Ascending aorta (tissue), 2 donors: ENCODE results near the gene WDR33. TPM values are rescaled to one million over a fixed set of nuclear protein-coding genes. Genes with fewer than 3 reads are reported as not detected.

Experiments used
- DNase-seq, 2 donors: peaks; one replicate each; pipeline ENCODE4 v3.0.0-alpha.2; 2019; ENCODE audit warnings: low spot score in 2 of 2
- H3K27ac ChIP-seq, 2 donors: fragments of 200-600 bp; sonication (generic); one replicate each; pipeline ENCODE4 v1.5.1; 2016 to 2017; ENCODE audit warnings: mild to moderate bottlenecking in 1 of 2
- H3K27me3 ChIP-seq: fragments of 200-600 bp; sonication (generic); one replicate; pipeline ENCODE4 v1.5.1; 2017
- H3K36me3 ChIP-seq, 2 donors: fragments of 200-600 bp; sonication (generic); one replicate each; pipeline ENCODE4 v1.5.1; 2016
- H3K4me1 ChIP-seq, 2 donors: fragments of 200-600 bp; sonication (generic); one replicate each; pipeline ENCODE4 v1.5.1; 2016 to 2017; ENCODE audit warnings: mild to moderate bottlenecking in 1 of 2
- H3K4me3 ChIP-seq, 2 donors: fragments of 200-600 bp; sonication (generic); one replicate each; pipeline ENCODE4 v1.5.1; 2016 to 2017; ENCODE audit warnings: mild to moderate bottlenecking in 1 of 2
- H3K9me3 ChIP-seq, 2 donors: fragments of 200-600 bp; sonication (generic); one replicate each; pipeline ENCODE4 v1.5.1; 2016
- CTCF ChIP-seq, 3 experiments: fragments of 200-600 bp in 2 of 3; fragments of 450-650 bp in 1 of 3; sonication (generic) in 2 of 3; IDR thresholded peaks; one replicate each; pipeline ENCODE4 v1.5.1; 2016 to 2019; ENCODE audit warnings: antibody characterized with exemption in 3 of 3, mild to moderate bottlenecking in 1 of 3, moderate library complexity in 1 of 3
- intact Hi-C: fragments of 100-400 bp; cut with DNase I; formaldehyde crosslinking; loops from one replicate; pipeline ENCODE4 v1.15.1; 2023
- total RNA-seq: library from RNA; depleted of rRNA; stranded (reverse); fragments of >200 nt; gene quantifications from one replicate; pipeline ENCODE4 v1.1.0, GENCODE V29; 2016

WDR33 gene
- total RNA-seq, 1 donor from 2014 or later: 13.9 TPM

GRCh38 chr2:127683056-127683455, 127.9 kb downstream of the WDR33 start:
- Histone ChIP-seq H3K27me3 (no peaks in the 10 kb centered on the region), H3K36me3 (no peaks in the 10 kb centered on the region), H3K4me1 (peaks cover 8 to 23% of the 10 kb centered on the region in 2 donors), H3K4me3 (no peak overlapping the region), H3K27ac (peak overlapping the region; percentile 12 to 55), H3K9me3 (no peaks in the 10 kb centered on the region)
- no peak for TF ChIP-seq CTCF (IDR thresholded peaks at IDR 0.05)
- intact Hi-C loops: no loop called here
- no peak for DNase-seq

- intact Hi-C loops: no loop called here
- TF ChIP-seq CTCF (IDR thresholded peaks at IDR 0.05): no peak
- Histone ChIP-seq H3K27me3 (no peaks in the 10 kb centered on the region), H3K4me1 (peaks cover 8 to 23% of the 10 kb centered on the region in 2 donors), H3K4me3 (no peak overlapping the region), H3K27ac (peak overlapping the region; percentile 42 to 55), H3K9me3 (no peaks in the 10 kb centered on the region), H3K36me3 (no peaks in the 10 kb centered on the region)
- DNase-seq: no peak
Measured at GRCh38 chr2:127681976-127682857, 128.8 kb downstream of the WDR33 start.

GRCh38 chr2:127681288-127681804, 129.6 kb downstream of the WDR33 start:
- peak in 1 of 2 donors; percentile 67 for DNase-seq
- Histone ChIP-seq H3K36me3 (no peaks in the 10 kb centered on the region), H3K27ac (peak overlapping the region; percentile 42 to 55), H3K27me3 (no peaks in the 10 kb centered on the region), H3K4me1 (peaks cover 8 to 27% of the 10 kb centered on the region in 2 donors), H3K9me3 (no peaks in the 10 kb centered on the region), H3K4me3 (peak overlapping the region; percentile 24 to 60)
- intact Hi-C loops: no loop called here
- no peak for TF ChIP-seq CTCF (IDR thresholded peaks at IDR 0.05)

GRCh38 chr2:127680706-127681287, 130.2 kb downstream of the WDR33 start:
- Histone ChIP-seq H3K27ac (peak overlapping the region; percentile 42 to 55), H3K9me3 (no peaks in the 10 kb centered on the region), H3K36me3 (no peaks in the 10 kb centered on the region), H3K27me3 (no peaks in the 10 kb centered on the region), H3K4me1 (peaks cover 8 to 31% of the 10 kb centered on the region in 2 donors), H3K4me3 (peak overlapping the region; percentile 24 to 60)
- intact Hi-C loops: no loop called here
- TF ChIP-seq CTCF (IDR thresholded peaks at IDR 0.05): no peak
- DNase-seq: no peak

GRCh38 chr2:127679680-127680361, 131.2 kb downstream of the WDR33 start:
- H3K27ac ChIP-seq: no peak overlapping the region
- intact Hi-C loops: loop anchor here (10.0 kb wide), 1 partner anchor 295 kb away; the partner anchor contains the start of gene MAP3K2
- H3K4me3 ChIP-seq: no peak overlapping the region
- no peaks in the 10 kb centered on the region for H3K27me3 ChIP-seq
- no peaks in the 10 kb centered on the region for H3K9me3 ChIP-seq
- no peak for TF ChIP-seq CTCF (IDR thresholded peaks at IDR 0.05)
- no peaks in the 10 kb centered on the region for H3K36me3 ChIP-seq
- peaks cover 8 to 31% of the 10 kb centered on the region in 2 donors for H3K4me1 ChIP-seq
- peak in 1 of 2 donors; percentile 55 for DNase-seq
